IMR-90 (cell line): Measurements from ENCODE around the gene CDX1. TPM values are rescaled to one million over a fixed set of nuclear protein-coding genes. Genes with fewer than 3 reads are reported as not detected.
A peak's percentile ranks its signal among the peaks of the same experiment; 100 is the strongest.

Source experiments
- ATAC-seq: fragments of 200-7000 bp; cut with Tn5 transposase; 2 replicates; pipeline ENCODE4 v1.9.1; 2020; ENCODE audit warnings: low read depth, mild to moderate bottlenecking, moderate library complexity
- BruUV-seq: library from RNA; stranded (reverse); fragments of 400-500 nt; replicated peaks from 2 replicates; lab custom pipeline; 2021; lab: Mats Ljungman, UMichigan
- CTCF ChIA-PET: fragments of 300-600 bp; formaldehyde crosslinking; extraction: SDS; loops from one replicate; lab custom pipeline; 2021; ENCODE audit warnings: antibody characterized with exemption; lab: Yijun Ruan, JAX
- POLR2A ChIA-PET: fragments of 300-600 bp; sonication (Branson Sonifier 250); formaldehyde crosslinking; loops from one replicate; lab custom pipeline; 2022; ENCODE audit warnings: antibody characterized with exemption; ENCODE audit not compliant: unreplicated experiment; lab: Charles Lee
- DNase-seq: peaks from one replicate; pipeline ENCODE4 v3.0.0; 2013
- H2AFZ ChIP-seq: replicated peaks from 2 replicates; pipeline ENCODE3; 2013; ENCODE audit warnings: low read length, mild to moderate bottlenecking; ENCODE audit not compliant: poor library complexity
- H2AK5ac ChIP-seq: 2 replicates; pipeline ENCODE4 v1.6.1; 2013; ENCODE audit warnings: low read depth, low read length, inconsistent platforms
- H2AK9ac ChIP-seq: replicated peaks from 2 replicates; pipeline ENCODE3; 2013; ENCODE audit warnings: mild to moderate bottlenecking, low read depth, low read length, moderate library complexity; ENCODE audit not compliant: poor library complexity
- H2BK120ac ChIP-seq: 2 replicates; pipeline ENCODE4 v1.6.1; 2013; ENCODE audit warnings: low read depth, low read length, inconsistent platforms
- H2BK15ac ChIP-seq: 3 replicates; pipeline ENCODE4 v1.6.1; 2013; ENCODE audit warnings: low read depth, low read length, inconsistent platforms
- H2BK20ac ChIP-seq: 2 replicates; pipeline ENCODE4 v1.6.1; 2013; ENCODE audit warnings: low read depth, mild to moderate bottlenecking, inconsistent platforms, low read length, moderate library complexity
- H2BK5ac ChIP-seq: 2 replicates; pipeline ENCODE4 v1.6.1; 2013; ENCODE audit warnings: mild to moderate bottlenecking, low read depth, low read length, inconsistent platforms; ENCODE audit not compliant: poor library complexity, severe bottlenecking
- H3K14ac ChIP-seq: replicated peaks from 2 replicates; pipeline ENCODE4 v1.6.1; 2013; ENCODE audit warnings: low read depth, low read length, inconsistent platforms
- H3K18ac ChIP-seq: 2 replicates; pipeline ENCODE4 v1.6.1; 2013; ENCODE audit warnings: low read depth, low read length, control low read depth
- H3K23ac ChIP-seq: 2 replicates; pipeline ENCODE4 v1.6.1; 2013; ENCODE audit warnings: low read depth, low read length, inconsistent platforms
- H3K27ac ChIP-seq: 2 replicates; pipeline ENCODE4 v1.5.1; 2013; ENCODE audit warnings: mild to moderate bottlenecking, control low read depth, low read length; ENCODE audit not compliant: insufficient read depth
- H3K27me3 ChIP-seq: 2 replicates; pipeline ENCODE4 v1.6.1; 2013; ENCODE audit warnings: low read length; ENCODE audit not compliant: control insufficient read depth, insufficient read depth
- H3K36me3 ChIP-seq: 2 replicates; pipeline ENCODE4 v1.6.1; 2013; ENCODE audit warnings: low read length, mixed read lengths; ENCODE audit not compliant: control insufficient read depth, insufficient read depth
- H3K4ac ChIP-seq: 2 replicates; pipeline ENCODE4 v1.6.1; 2013; ENCODE audit warnings: low read depth, low read length, inconsistent platforms
- H3K4me1 ChIP-seq: 2 replicates; pipeline ENCODE4 v1.6.1; 2013; ENCODE audit warnings: low read length, mixed read lengths; ENCODE audit not compliant: control insufficient read depth, insufficient read depth
- H3K4me2 ChIP-seq: 2 replicates; pipeline ENCODE4 v1.6.1; 2013; ENCODE audit warnings: low read depth, mild to moderate bottlenecking, control low read depth, low read length, moderate library complexity
- H3K4me3 ChIP-seq: 2 replicates; pipeline ENCODE4 v1.5.1; 2013; ENCODE audit warnings: low read depth, mild to moderate bottlenecking, control low read depth, low read length, moderate library complexity; ENCODE audit not compliant: insufficient read depth
- H3K56ac ChIP-seq: 2 replicates; pipeline ENCODE4 v1.6.1; 2013; ENCODE audit warnings: low read length, inconsistent platforms; ENCODE audit not compliant: insufficient read depth; ENCODE audit errors: extremely low read depth
- H3K79me1 ChIP-seq, 2 experiments: 2 replicates each; pipeline ENCODE4 v1.6.1; 2013; ENCODE audit warnings: low read length in 2 of 2, inconsistent platforms in 1 of 2, low read depth in 1 of 2
- H3K9ac ChIP-seq: 2 replicates; pipeline ENCODE4 v1.6.1; 2013; ENCODE audit warnings: low read depth, low read length, control low read depth
- H3K9me1 ChIP-seq: 2 replicates; pipeline ENCODE4 v1.6.1; 2013; ENCODE audit warnings: low read length, inconsistent platforms; ENCODE audit not compliant: insufficient read depth
- H3K9me3 ChIP-seq: 2 replicates; pipeline ENCODE4 v1.6.1; 2013; ENCODE audit warnings: low read length; ENCODE audit not compliant: control insufficient read depth, insufficient read depth
- H4K20me1 ChIP-seq: 2 replicates; pipeline ENCODE4 v1.6.1; 2013; ENCODE audit warnings: low read length, inconsistent platforms; ENCODE audit not compliant: insufficient read depth
- H4K5ac ChIP-seq: 2 replicates; pipeline ENCODE4 v1.6.1; 2013; ENCODE audit warnings: mild to moderate bottlenecking, low read depth, low read length, control low read depth
- H4K8ac ChIP-seq, 2 experiments: 2 replicates each; pipeline ENCODE4 v1.6.1; 2013; ENCODE audit warnings: low read depth in 2 of 2, low read length in 2 of 2, control low read depth in 1 of 2, inconsistent platforms in 1 of 2
- H4K91ac ChIP-seq: 2 replicates; pipeline ENCODE4 v1.6.1; 2013; ENCODE audit warnings: low read depth, low read length, inconsistent platforms; ENCODE audit not compliant: insufficient read depth
- BHLHE40 ChIP-seq: fragments of 150-350 bp; IDR thresholded peaks from 2 replicates; pipeline ENCODE4 v1.6.1; 2016; ENCODE audit warnings: mild to moderate bottlenecking, low read depth, low read length
- CEBPB ChIP-seq: IDR thresholded peaks from 2 replicates; pipeline ENCODE4 v1.6.1; 2012; ENCODE audit warnings: low read depth, low read length, improper control_type of control experiment
- CHD1 ChIP-seq: IDR thresholded peaks from 2 replicates; pipeline ENCODE4 v1.6.1; 2012; ENCODE audit warnings: low read depth, low read length, improper control_type of control experiment
- CTCF ChIP-seq: conservative IDR thresholded peaks from 2 replicates; pipeline ENCODE4 v1.5.1; 2012; ENCODE audit warnings: mild to moderate bottlenecking, low read depth, low read length, improper control_type of control experiment
- ELK1 ChIP-seq: fragments of 150-350 bp; IDR thresholded peaks from 2 replicates; pipeline ENCODE4 v1.6.1; 2016; ENCODE audit warnings: low read depth, mild to moderate bottlenecking, low read length, moderate library complexity, borderline replicate concordance
- FOS ChIP-seq: fragments of 150-350 bp; IDR thresholded peaks from 2 replicates; pipeline ENCODE4 v1.6.1; 2016; ENCODE audit warnings: low read depth, low read length
- MAFK ChIP-seq: IDR thresholded peaks from 2 replicates; pipeline ENCODE4 v1.6.1; 2012; ENCODE audit warnings: low read depth, low read length, improper control_type of control experiment
- MXI1 ChIP-seq: IDR thresholded peaks from 2 replicates; pipeline ENCODE4 v1.6.1; 2012; ENCODE audit warnings: low read depth, mild to moderate bottlenecking, low read length, moderate library complexity, borderline replicate concordance
- NFE2L2 ChIP-seq: fragments of 150-350 bp; IDR thresholded peaks from 2 replicates; pipeline ENCODE4 v1.6.1; 2016; ENCODE audit warnings: low read depth, mild to moderate bottlenecking, low read length
- POLR2A ChIP-seq: IDR thresholded peaks from 2 replicates; pipeline ENCODE4 v1.6.1; 2012; ENCODE audit warnings: mild to moderate bottlenecking, low read depth, low read length
- RAD21 ChIP-seq: IDR thresholded peaks from 2 replicates; pipeline ENCODE4 v1.6.1; 2012; ENCODE audit warnings: low read length, improper control_type of control experiment
- RCOR1 ChIP-seq: IDR thresholded peaks from 2 replicates; pipeline ENCODE4 v1.6.1; 2012; ENCODE audit warnings: mild to moderate bottlenecking, low read length, improper control_type of control experiment; ENCODE audit not compliant: insufficient replicate concordance
- RFX5 ChIP-seq: IDR thresholded peaks from 2 replicates; pipeline ENCODE4 v1.8.0; 2012; ENCODE audit warnings: low read depth, mild to moderate bottlenecking, low read length, moderate library complexity
- SMC3 ChIP-seq: fragments of 150-350 bp; IDR thresholded peaks from 2 replicates; pipeline ENCODE4 v1.6.1; 2016; ENCODE audit warnings: low read depth, mild to moderate bottlenecking, antibody characterized with exemption, low read length, moderate library complexity
- USF2 ChIP-seq: fragments of 150-350 bp; IDR thresholded peaks from 2 replicates; pipeline ENCODE4 v1.6.1; 2017; ENCODE audit warnings: mild to moderate bottlenecking, antibody characterized with exemption, low read length, low read depth
- WGBS, 2 experiments: methylation state at CpG; one replicate each; pipeline versions ENCODE4 v1.1.5 to v1.1.7; 2013; ENCODE audit warnings: missing lambda C conversion rate in 2 of 2; ENCODE audit not compliant: insufficient read length in 1 of 2; ENCODE audit errors: extremely low coverage in 2 of 2; 5-methylcytosine and 5-hydroxymethylcytosine counted together
- dilution Hi-C: fragments of 300-500 bp; cut with HindIII; formaldehyde crosslinking; loops from one replicate; pipeline ENCODE4 v1.14.3; 2018; ENCODE audit warnings: low sequenced_read_pairs; ENCODE audit not compliant: unreplicated experiment
- in situ Hi-C: fragments of 300-500 bp; cut with MboI; formaldehyde crosslinking; loops from 3 replicates; pipeline ENCODE4 v1.14.3; 2019; ENCODE audit warnings: low sequenced_read_pairs, inconsistent platforms, mixed read lengths
- intact Hi-C: fragments of 100-400 bp; cut with micrococcal nuclease; formaldehyde crosslinking; loops from 2 replicates; pipeline ENCODE4 v1.10.0; 2022
- polyA plus RNA-seq, 3 experiments: library from polyadenylated mRNA; depleted of rRNA; stranded (reverse); fragments of >200 nt; gene quantifications; 2 replicates each; pipeline ENCODE4 v1.2.3, GENCODE V29; 2012; ENCODE audit warnings: low replicate concordance in 1 of 3
- total RNA-seq: library from RNA; depleted of rRNA; stranded (reverse); fragments of >200 nt; gene quantifications from 2 replicates; pipeline ENCODE4 v1.2.3, GENCODE V29; 2012

CDX1 gene
- total and polyA plus RNA-seq, 2 of the 4 experiments (the other 2 are of a cell fraction), result 0.18 to 0.24 TPM

- Histone ChIP-seq H2BK5ac (no peak overlapping the region), H2AK9ac (peak overlapping the region; percentile 60), H3K9me1 (peaks cover 6% of the 10 kb centered on the region; the same call in 1 of the 2 replicates), H2BK20ac (no peak overlapping the region; the same call in 1 of the 2 replicates), H3K18ac (no peak overlapping the region; the same call in 1 of the 2 replicates), H2AK5ac (peak overlapping the region; percentile 75), H3K9ac (no peak overlapping the region), H3K56ac (no peak overlapping the region), H3K4ac (peak overlapping the region; percentile 55), H3K36me3 (no peaks in the 10 kb centered on the region), H3K27me3 (no peaks in the 10 kb centered on the region), H4K5ac (peak overlapping the region; percentile 7; the same call in 1 of the 2 replicates), H3K4me2 (no peak overlapping the region), H3K9me3 (no peaks in the 10 kb centered on the region), H2BK15ac (no peak overlapping the region), H3K23ac (no peak overlapping the region), H3K27ac (no peak overlapping the region), H2BK120ac (peak overlapping the region; percentile 20; the same call in 1 of the 2 replicates), H4K20me1 (no peaks in the 10 kb centered on the region), H4K8ac (peak overlapping the region in 1 of 2 experiments; percentile 18; a peak in 1 of 4 replicates), H4K91ac (no peak overlapping the region; the same call in 1 of the 2 replicates), H3K79me1 (no peaks in the 10 kb centered on the region), H3K4me1 (peaks cover 11% of the 10 kb centered on the region), H3K4me3 (no peak overlapping the region), H2AFZ (peak overlapping the region; percentile 45), H3K14ac (peak overlapping the region; percentile 32; the same call in 1 of the 2 replicates)
- dilution Hi-C loops, result no loop called here
- DNase-seq, result peak; percentile 76
- POLR2A ChIA-PET, result no interaction called here
- 82% methylated on average over 15 of the region's 21 CpGs; no CpG with 5 or more reads in 1 of the 2 experiments for WGBS, 2 experiments
- CTCF ChIA-PET, result interaction anchor here (0.7 to 1.8 kb wide), 2 partner anchors 47 to 142 kb away, joined by 4 read pairs; no protein-coding TSS in a partner anchor
- in situ Hi-C loops, result loop anchor here (5.0 to 25.0 kb wide), 2 partner anchors 37 to 572 kb away; no protein-coding TSS in a partner anchor
- BruUV-seq, result no TSS peak
- ATAC-seq, result peak; percentile 47; the same call in 1 of the 2 replicates
- intact Hi-C loops, result no loop called here
- TF ChIP-seq FOS (no peak), RAD21 (no peak), CTCF (no peak), MXI1 (no peak), CEBPB (no peak), RCOR1 (no peak), USF2 (no peak), ELK1 (no peak), NFE2L2 (no peak), POLR2A (no peak), MAFK (no peak), BHLHE40 (no peak), RFX5 (no peak), CHD1 (no peak), SMC3 (no peak)
Observed at GRCh38 chr5:150209099-150209635, 42.6 kb downstream of the CDX1 start.
